HPDE6-E6E7 (cell line): ENCODE measurements around the gene OR9A4.
A peak's percentile ranks its signal among the peaks of the same experiment; 100 is the strongest.
"Not testable (repeated sequence)": the region's sequence is repeated elsewhere in the genome, so short reads cannot be mapped to it uniquely, and the experiment has no call there.

Experiments
- DNase-seq: peaks from one replicate; pipeline ENCODE4 v3.0.0; 2011; ENCODE audit warnings: missing footprints; ENCODE audit errors: extremely low spot score

OR9A4 gene

GRCh38 chr7:141916099-141916498 is at the start of gene OR9A4:
TSS of gene OR9A4 (plus strand) at chr7:141916399. CDS start at chr7:141918876, 2,477 bp downstream.
- DNase-seq = no peak

- no peak for DNase-seq
These were observed 49.2 kb upstream of the OR9A4 start for GRCh38 chr7:141866974-141867373.

DNA sequence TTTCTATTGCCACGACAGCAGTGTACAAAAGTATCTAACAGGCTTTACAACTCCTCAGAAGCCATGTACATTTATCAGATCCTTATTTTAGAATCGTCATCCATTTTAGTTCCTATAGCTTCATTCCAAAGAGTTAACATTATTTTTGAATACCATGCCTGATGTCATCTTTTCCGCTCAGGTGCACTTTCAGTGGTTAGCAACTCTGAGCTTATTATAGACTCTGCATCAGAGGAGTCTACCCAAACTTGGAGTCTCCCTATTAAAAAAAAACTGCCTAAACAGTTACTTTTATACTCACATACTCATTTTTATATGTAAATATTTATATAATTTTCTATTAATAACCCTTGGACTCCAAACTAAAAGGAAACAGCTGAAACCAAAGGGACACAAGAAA is 43.3 kb upstream of the OR9A4 start:
- no peak for DNase-seq

DNA sequence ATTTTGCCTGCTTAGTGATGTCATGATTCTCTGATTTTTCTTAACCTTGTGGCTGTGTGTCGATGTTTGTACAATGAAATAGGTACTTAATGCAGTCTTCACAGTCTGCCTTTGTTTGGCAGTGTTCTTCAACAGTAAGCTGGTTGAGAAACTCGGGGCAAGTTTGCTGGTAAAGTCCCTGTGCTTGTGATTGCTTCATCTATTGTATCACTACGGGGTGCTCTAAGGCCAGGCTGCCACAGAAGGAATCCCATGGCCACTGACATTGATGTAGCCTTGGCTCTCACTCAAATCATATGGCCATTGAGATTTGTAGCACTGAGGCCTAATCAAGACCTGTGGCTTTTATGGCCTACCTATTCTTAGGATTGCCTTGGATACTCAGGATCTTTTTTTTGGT is 41.4 kb upstream of the OR9A4 start:
- no peak for DNase-seq

GRCh38 chr7:141875453-141875852 is 40.7 kb upstream of the OR9A4 start:
- DNase-seq = no peak

DNA sequence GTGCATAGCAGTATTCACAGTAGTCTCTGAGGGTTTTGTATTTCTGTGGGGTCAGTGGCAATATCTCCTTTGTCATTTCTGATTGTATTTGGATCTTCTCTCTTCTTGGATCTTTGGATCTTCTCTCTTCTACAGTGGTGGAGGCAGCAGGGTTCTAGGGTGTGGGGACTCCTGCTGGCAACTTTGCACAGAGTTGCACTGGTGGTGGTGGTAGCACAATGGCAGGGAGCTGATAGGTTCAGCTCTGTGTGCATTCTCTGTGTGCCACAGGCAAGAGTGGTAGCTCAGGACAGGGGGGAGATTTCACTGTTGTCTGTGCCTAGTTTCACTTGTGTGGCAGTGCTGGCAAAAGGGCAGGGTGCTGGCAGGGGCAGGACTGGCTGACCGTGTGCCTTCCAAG is 39.8 kb upstream of the OR9A4 start:
- DNase-seq = no peak

GRCh38 chr7:141877365-141877764 is 38.8 kb upstream of the OR9A4 start:
- DNase-seq = no peak

- no peak for DNase-seq
These were observed 35.2 kb upstream of the OR9A4 start for GRCh38 chr7:141880960-141881359.

DNA sequence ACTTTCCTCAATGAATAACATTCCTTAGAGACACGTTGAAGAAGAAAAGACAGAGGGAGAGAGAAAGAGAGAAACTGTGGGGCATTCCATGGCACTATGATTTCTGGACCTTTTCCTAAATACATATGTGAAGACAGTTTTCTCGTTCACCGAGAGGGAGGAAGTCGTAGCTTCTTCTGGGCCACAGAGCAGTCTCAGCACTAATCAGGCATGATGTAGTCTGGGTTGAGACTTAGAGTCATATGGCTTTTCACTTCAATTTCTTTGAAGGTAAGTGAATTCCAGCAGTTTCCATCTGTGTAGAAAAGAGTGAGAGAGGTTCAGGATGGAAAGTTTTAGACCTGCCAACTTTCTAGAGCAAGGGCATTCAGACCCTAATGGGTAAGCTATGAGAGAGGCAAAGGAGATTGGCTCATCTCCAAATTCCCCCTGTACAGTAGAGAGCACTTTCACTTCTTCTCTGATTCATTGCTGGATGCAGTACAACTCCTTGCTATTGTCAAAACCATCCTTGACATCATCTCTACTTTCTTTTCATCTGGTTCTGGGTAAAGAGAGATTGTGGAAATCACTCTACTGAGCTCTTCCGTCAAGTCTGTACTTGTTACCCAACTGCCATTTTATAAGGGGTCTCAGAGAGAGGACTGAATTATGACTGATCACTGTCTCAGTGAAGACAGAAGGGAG is 31.5 kb upstream of the OR9A4 start:
- no peak for DNase-seq

- DNase-seq = no peak
These were observed 26.9 kb upstream of the OR9A4 start for GRCh38 chr7:141889321-141889720.

DNA sequence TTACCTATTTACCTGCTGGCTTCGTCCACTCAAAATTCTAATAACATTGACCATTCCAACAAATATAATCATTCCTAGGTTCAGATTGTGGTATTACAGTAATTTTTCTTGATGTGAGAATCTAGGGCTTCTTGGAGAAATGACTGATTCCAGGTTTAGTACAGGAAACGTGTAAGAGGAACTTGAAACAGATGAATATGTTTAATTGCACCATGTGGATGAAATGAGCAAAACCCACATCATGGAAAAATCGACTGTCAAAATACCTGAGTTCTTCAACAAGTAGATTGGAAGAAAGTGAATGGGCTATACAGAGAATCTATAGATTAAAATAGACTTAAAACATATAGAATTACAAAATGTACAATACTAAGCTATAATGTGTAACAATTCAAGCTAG is 24.9 kb upstream of the OR9A4 start:
- DNase-seq = no peak

DNA sequence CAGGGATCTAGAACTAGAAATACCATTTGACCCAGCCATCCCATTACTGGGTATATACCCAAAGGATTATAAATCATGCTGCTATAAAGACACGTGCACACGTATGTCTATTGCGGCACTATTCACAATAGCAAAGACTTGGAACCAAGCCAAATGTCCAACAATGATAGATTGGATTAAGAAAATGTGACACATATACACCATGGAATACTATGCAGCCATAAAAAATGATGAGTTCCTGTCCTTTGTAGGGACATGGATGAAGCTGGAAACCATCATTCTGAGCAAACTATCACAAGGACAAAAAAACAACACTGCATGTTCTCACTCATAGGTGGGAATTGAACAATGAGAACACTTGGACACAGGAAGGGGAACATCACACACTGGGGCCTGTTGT is 16.8 kb upstream of the OR9A4 start:
- not testable (repeated sequence) for DNase-seq

GRCh38 chr7:141906285-141906684 is 9.9 kb upstream of the OR9A4 start:
- no peak for DNase-seq

DNA sequence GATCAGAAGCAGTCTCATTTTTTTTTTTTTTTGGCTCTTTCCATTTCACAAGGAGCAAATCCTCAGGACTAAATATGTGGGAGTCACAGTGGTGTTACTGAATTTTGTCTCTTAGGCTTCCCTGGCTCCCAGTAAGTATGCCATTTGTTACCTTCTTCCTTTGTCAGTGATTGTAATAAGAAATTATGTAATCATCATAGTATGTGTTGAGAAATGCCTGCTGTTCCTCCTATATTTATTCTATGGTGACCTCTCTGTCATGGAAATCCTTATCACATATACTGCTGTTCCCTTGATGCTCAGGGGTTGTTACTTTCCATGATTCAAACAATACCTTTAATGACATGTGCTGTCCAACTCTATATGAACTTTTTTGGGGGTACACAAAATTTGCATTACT is 4.8 kb upstream of the OR9A4 start:
- no peak for DNase-seq

DNA sequence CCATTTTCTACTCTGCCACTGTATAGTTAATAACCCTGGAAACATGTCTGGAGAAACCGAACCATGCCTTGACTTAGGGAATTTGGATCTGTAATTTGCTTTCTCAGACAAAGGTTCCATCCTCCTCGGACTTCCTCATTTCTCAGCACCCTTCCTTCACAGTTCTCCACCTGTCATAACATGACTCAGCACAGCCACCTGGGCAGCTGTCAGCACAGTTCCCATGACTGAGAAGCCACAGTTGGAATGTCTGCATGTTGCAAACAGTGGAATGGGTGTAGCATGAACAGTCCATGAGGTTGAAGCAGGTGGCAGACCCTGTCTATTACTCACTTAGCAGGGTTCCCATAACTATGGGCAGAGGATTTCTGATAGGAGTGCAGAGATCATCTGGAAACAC is 634 bp upstream of the OR9A4 start:
- peak; percentile 80 for DNase-seq

GRCh38 chr7:141920281-141920680 is 4.1 kb downstream of the OR9A4 start:
- peak; percentile 66 for DNase-seq

DNA sequence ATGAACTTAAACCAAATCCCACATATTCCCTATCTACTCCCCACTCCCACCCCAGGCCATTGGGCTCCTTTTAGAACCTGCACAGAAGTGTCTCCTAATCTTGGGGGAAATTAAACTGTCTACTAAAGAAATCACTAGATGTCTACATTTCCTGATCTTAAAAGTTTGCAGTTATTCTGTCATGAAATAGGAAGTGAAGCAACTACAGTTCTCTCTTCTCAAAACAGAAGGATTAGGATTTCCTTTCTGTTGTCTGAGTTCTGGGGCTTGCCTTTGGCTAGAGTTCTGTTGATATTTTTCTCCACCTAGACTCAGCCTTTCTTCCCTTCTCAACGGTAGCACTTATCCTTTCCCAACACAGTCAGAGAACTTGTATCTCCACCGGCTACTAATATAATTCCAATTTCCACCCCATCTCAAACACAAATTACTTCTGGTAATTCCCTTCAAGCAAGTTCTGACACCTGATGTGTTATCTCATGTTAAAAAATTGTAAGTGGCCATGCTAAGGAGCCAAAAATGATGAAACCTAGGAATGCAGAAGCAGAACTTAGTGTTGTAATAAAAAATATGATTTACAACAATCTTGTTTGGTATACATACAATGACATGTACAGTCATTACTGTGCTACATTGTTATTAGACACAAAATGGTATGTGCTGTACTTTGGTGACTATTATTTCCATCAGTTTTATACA is 12.1 kb downstream of the OR9A4 start:
- no peak for DNase-seq

DNA sequence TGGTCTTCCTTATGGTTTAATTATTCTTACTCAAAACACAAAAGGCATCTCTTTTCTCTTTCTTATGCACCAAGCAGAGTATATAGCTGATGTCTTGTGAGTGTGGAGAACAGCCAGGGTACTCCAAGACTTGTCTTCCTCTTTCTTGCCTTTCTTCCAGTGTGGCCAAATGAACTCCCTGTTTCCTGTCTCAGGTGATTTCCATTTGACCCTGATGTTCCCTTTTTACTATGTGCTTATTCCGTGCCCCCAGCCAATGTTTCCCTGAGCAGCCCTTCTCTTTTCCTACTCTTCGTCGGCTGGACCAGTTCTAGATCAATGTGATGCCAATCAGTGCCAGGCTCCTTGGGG is 12.6 kb downstream of the OR9A4 start:
- DNase-seq = no peak

- DNase-seq = no peak
These were observed 14.0 kb downstream of the OR9A4 start for GRCh38 chr7:141930211-141930610.

DNA sequence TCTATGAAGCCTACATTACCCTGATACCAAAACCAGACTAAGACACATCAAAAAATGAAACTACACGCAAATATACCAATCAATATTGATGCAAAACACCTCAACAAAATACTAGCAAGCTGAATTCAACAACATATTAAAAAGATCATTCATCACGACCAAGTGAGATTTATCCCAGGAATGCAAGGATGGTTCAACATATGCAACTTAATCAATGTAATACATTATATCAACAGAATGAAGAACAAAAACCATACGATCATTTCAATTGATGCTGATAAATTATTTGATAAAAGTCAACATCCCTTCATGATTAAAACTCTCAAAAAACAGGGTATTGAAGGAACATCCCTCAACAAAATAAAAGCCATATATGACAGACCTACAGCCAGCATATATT is 24.9 kb downstream of the OR9A4 start:
- no peak for DNase-seq

DNA sequence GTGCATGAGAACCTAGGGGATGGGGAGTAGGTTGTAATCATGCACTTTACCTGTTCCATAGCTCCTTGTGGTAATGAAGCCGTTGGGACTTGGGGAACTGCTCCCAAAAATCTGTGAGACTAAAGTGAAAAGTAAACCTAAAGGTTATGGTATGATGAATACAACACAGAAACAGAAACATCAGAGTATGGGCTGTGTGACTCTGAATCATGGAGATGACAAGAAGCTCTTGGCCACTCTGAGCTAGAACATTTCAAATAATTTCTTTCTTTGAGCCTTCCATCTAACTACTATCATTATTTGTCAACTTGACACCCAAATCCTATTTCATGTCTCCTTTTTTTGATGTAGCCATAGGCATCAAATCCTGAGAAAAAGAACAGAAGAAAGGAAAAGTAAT is 27.6 kb downstream of the OR9A4 start:
- DNase-seq = no peak

- DNase-seq = no peak
These were observed 28.6 kb downstream of the OR9A4 start for GRCh38 chr7:141944811-141945210.

DNA sequence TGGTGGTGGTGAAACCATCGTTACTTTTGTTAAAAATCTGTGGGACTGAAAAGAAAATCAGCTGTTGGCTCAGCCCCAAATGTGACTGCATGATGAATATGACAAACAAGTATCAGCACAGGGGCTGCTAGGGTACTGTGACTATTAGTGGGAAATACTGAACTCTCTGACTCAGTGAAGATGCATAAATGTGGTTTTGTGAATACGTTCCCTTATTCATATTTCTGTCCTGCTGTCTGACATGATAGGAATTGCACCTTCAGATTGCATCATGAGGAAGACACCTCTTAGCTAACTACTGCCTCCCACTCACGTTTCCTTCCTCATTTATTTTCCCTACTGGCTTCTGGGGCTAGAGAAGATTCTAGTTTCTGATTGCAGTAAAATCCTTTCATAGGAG is 29.2 kb downstream of the OR9A4 start:
- DNase-seq = peak; percentile 77

- no peak for DNase-seq
These were observed 30.6 kb downstream of the OR9A4 start, which contains the start of gene CLEC5A for GRCh38 chr7:141946796-141947195. TSS of gene CLEC5A (minus strand) at chr7:141946974. CDS start at chr7:141946292, 682 bp downstream.
